IPS-NIHi7 (cell line): Measurements from ENCODE around the gene SEC14L1.

Source experiments
- DNase-seq: peaks from one replicate; pipeline ENCODE4 v3.0.0; 2012; ENCODE audit warnings: mixed read lengths; ENCODE audit errors: extremely low spot score

Gene SEC14L1

GRCh38 chr17:77191244-77191643 is 50.5 kb downstream of the SEC14L1 start:
- DNase-seq: no peak

- no peak for DNase-seq
Observed at GRCh38 chr17:77193653-77194052, 52.9 kb downstream of the SEC14L1 start.

GRCh38 chr17:77194179-77194578 is 53.4 kb downstream of the SEC14L1 start:
- no peak for DNase-seq

- no peak for DNase-seq
Observed at GRCh38 chr17:77196251-77196650, 55.5 kb downstream of the SEC14L1 start.

- DNase-seq: no peak
Observed at GRCh38 chr17:77197115-77197514, 56.3 kb downstream of the SEC14L1 start.

DNA sequence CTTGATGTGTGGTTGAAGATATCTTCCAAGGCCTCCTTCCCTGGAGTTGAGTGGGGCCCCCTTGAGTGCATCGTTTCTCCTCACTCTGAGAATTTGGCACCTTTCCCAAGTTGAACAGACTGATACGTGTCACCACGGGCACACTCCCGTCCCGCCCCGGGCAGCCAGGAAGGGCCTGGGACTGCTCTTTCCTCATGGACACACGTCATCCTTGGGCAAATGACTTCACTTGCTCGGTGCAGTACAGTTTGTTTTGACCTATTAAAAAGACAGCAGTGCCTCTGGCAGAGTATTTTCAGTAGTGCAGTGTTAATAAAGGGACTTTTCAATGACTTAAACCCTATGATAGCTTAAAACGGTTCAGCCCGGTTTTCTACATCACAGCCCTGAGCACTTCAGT is 59.9 kb downstream of the SEC14L1 start:
- no peak for DNase-seq

DNA sequence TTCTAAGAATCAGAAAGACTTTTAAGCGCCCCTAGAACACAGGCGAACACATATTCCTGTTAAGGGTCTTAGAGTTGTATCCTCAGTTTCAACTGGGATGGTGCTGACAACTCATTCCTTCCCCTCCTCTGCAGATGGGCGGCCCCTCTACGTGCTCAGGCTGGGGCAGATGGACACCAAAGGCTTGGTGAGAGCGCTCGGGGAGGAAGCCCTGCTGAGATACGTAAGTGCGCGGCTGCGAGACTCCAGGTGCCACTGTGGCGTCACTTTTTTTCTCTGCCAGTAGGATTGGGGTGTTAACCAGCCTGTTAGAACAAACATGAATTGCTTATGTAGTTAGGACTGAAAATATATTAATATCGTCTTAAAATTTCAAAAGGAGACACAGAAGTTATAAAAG is 62.7 kb downstream of the SEC14L1 start:
- DNase-seq: no peak

DNA sequence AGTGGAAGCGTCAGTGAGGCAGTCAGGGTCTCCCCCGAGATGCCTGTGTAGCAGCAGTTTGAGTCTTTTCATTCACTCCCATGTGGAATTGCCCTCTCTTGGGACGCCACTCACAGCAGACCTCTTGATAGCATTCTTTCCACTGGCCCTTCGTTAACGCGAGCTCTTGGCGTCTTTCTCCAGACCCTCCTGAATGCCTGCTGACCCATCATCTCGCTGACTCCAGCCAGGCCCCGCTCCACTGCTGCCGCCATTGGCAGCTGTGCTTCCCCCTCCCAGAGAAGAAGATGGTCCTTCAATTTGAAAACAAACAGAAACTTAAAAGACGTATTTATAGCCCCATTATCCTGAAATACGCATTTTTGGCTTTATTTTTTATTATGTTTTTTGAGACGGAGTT is 63.1 kb downstream of the SEC14L1 start:
- no peak for DNase-seq

GRCh38 chr17:77204536-77204935 is 63.8 kb downstream of the SEC14L1 start:
- no peak for DNase-seq

DNA sequence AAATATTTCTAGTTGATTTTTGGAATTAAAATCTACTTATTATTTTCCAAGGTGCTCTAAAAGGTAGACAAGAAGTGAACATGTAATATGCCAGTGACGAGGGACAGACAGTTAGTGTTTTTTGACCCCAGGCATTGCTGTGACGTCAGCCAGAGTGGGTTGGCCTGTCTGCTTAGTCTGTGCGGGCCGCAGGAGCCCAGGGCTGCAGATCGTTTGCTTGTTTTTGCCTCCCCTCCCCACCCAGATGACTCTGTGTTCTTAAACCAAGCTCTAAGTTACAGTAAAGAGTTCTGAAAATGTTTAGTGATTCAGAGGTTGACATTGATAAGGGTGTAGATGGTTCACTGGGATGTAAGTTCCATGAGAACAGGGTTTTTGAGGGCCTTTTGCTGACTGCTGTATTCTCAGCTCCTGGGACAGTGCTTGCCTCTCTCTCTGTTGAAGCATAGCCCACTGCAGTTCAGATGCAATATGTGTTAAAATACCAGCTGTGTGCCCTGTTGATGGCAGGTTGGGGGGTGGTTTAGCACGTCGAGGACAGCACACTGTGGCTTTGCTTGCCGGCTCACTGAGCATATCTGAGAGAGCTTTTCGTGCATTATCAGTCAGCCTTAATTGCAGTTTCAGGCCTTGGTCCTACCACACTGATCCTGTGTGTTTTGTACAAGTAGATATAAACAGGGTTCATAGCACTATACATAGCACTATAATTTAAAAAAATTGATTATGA is 64.8 kb downstream of the SEC14L1 start:
- no peak for DNase-seq

GRCh38 chr17:77206158-77206956 is 65.6 kb downstream of the SEC14L1 start:
- no peak for DNase-seq

DNA sequence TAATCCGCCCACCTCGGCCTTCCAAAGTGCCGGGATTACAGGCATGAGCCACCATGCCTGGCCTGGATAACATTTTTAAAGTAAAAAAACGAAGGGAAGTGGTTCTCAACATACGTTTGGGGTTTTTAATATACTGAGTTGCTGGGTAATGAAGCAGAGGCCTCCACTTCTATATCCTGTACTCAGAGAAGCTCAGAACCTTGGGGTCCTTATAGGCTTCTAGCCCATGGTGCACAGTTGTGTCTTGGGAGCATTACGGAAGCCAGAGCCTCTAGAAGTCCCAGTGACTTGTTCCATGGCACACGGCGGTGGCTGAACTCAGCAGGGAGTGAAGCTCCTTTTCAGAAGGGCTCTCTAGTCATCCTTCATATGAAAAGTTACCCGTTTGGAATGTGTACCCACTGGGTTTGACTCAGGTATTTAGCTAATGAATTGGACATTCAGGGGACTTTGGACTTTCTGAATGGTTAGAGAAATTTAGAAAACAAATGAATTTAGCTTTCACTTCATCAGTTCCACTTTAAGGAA is 67.0 kb downstream of the SEC14L1 start:
- DNase-seq: no peak

- DNase-seq: peak; percentile 43
Observed at GRCh38 chr17:77208217-77208808, 67.5 kb downstream of the SEC14L1 start.

DNA sequence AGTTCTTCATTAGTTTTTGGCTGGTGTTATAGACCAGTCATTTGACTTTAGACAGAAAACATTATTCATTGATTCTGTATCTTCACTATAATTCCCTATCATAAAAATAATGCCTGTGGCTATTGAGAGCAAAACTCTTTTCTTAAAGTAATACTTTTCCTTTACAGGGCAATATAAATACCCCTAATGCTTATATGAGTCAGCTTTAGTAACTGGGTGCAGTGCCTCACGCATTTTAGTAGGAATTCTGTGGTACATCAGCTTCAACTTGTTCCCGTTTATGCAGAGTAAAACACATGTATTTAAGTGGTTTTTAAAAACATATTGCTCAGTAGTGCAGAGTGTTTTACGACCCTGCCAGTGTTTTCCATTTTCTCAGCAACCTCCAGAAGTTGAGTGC is 68.1 kb downstream of the SEC14L1 start:
- DNase-seq: no peak

DNA sequence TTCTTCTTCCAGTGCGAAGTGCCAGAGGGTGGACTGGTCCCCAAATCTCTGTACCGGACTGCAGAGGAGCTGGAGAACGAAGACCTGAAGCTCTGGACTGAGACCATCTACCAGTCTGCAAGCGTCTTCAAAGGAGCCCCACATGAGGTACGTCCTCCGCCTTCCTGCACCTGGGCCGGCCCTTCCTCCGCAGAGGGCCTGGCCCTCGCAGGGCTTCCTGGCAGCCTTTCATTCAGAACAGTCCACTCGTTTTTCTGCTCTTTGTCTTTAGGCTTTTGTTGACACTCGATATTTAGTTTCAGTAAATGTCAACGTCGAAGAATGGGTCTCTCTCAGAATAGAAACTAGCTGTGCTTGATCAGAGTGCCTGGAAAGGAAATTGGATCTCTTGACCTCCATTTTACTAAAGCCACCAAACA is 68.6 kb downstream of the SEC14L1 start:
- DNase-seq: no peak

GRCh38 chr17:77210331-77210730 is 69.6 kb downstream of the SEC14L1 start:
- DNase-seq: no peak

GRCh38 chr17:77210946-77211541 is 70.3 kb downstream of the SEC14L1 start:
- DNase-seq: no peak

DNA sequence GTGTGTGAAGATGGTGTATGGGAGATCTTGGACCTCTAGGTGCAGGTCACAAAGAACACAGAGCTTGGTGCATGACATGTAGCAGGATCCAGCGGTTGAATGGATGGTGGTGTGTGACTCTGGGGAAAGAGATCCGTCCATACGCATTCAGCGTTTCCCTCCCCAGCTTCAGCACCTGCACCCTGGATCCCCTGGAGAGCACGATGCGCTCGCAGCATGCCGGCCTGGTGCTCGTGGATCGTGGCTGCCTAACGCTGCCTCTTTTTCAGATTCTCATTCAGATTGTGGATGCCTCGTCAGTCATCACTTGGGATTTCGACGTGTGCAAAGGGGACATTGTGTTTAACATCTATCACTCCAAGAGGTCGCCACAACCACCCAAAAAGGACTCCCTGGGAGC is 70.9 kb downstream of the SEC14L1 start:
- no peak for DNase-seq

- no peak for DNase-seq
Observed at GRCh38 chr17:77212081-77212832, 71.5 kb downstream of the SEC14L1 start.

- DNase-seq: no peak
Observed at GRCh38 chr17:77212833-77213777, 72.3 kb downstream of the SEC14L1 start.
